ENCODE data around the gene SERPINA3. TPM values are rescaled to one million over a fixed set of nuclear protein-coding genes. Genes with fewer than 3 reads are reported as not detected.

SERPINA3 gene
- total RNA-seq, 2 donors from 2014 or later: 5.7 to 11.8 TPM

DNA sequence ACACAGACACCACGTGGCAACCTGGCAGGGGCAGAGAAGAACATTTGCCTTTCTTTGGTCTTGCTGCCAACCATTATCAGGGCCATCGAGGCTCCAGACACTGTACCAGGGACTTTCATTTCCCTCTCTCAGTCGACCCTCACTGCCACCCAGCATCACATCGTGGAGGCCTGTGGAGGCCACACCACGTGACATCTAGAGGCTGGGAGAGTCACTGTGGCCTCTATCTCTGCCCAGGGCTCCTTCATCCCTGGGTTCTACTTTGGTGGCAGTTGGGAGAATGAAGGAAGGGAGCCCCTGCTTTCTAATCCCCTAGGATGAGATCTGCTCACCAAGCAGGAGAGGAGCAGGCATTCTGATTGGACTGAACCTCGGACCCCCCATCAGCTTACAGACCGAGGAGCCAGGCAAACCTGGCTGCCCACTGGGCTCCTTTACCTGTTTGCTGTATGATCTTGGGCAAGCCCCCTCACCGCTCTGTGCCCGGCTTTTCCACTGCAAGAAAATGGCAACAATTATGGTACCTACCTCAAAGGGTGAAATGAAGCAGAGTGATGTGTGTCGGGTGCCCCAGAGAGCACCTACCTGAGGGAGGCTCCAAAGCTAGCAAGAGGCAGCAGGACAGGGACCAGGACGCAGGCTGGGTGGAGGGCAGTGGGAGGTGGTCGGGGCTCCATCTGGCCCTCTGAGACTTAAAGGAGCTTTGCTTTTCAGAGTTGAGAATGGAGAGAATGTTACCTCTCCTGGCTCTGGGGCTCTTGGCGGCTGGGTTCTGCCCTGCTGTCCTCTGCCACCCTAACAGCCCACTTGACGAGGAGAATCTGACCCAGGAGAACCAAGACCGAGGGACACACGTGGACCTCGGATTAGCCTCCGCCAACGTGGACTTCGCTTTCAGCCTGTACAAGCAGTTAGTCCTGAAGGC lies 1.8 kb downstream of the SERPINA3 start:
- TF ChIP-seq CTCF (IDR thresholded peaks at IDR 0.05): no peak
- no peaks in the 10 kb centered on the region for H3K36me3 ChIP-seq
- H3K9ac ChIP-seq (ENCODE audit: low read depth in 2 of 2, low read length in 2 of 2): no peak overlapping the region
- no peaks in the 10 kb centered on the region for H3K4me1 ChIP-seq
- no peaks in the 10 kb centered on the region for H3K9me3 ChIP-seq
- no peaks in the 10 kb centered on the region for H3K27me3 ChIP-seq
- DNase-seq: no peak
- H3K4me3 ChIP-seq: no peak overlapping the region
- intact Hi-C loops (cut with DNase I): no loop called here
- no peak overlapping the region for H3K27ac ChIP-seq

DNA sequence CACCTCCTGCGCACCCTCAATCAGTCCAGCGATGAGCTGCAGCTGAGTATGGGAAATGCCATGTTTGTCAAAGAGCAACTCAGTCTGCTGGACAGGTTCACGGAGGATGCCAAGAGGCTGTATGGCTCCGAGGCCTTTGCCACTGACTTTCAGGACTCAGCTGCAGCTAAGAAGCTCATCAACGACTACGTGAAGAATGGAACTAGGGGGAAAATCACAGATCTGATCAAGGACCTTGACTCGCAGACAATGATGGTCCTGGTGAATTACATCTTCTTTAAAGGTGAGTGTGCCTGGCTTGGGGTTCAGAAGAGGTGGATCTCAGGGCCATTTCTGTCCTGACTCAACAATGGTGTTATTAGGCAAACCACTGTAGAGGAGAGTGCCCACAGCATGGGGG lies 2.6 kb downstream of the SERPINA3 start:
- Histone ChIP-seq H3K9ac (ENCODE audit: low read depth in 2 of 2, low read length in 2 of 2) (no peak overlapping the region), H3K9me3 (no peaks in the 10 kb centered on the region), H3K4me3 (no peak overlapping the region), H3K4me1 (no peaks in the 10 kb centered on the region), H3K27me3 (no peaks in the 10 kb centered on the region), H3K27ac (no peak overlapping the region), H3K36me3 (no peaks in the 10 kb centered on the region)
- no peak for TF ChIP-seq CTCF (IDR thresholded peaks at IDR 0.05)
- DNase-seq: no peak
- intact Hi-C loops (cut with DNase I): no loop called here

DNA sequence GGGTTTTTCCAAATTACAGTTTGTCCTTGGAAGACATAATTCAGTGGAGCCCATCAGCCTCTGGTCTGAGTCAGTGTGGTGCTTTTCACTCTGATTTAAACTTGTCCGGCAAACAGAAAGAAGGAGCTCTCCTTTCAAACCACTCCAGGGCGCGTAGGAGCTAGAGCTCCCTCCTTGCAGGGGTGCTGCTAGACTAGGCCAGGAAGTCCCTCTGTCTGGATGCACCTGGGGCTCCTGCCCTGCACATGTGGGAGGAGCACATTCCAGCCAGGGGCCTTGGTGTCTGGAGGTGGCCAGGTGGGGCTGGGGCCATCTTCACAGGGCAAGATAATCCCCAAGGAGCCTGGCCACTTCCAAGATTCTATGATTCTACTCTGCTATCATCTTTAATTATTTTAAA lies 3.1 kb downstream of the SERPINA3 start:
- H3K9ac ChIP-seq (ENCODE audit: low read depth in 2 of 2, low read length in 2 of 2): no peak overlapping the region
- H3K4me3 ChIP-seq: no peak overlapping the region
- intact Hi-C loops (cut with DNase I): no loop called here
- no peak overlapping the region for H3K27ac ChIP-seq
- no peaks in the 10 kb centered on the region for H3K4me1 ChIP-seq
- DNase-seq: no peak
- H3K9me3 ChIP-seq: no peaks in the 10 kb centered on the region
- TF ChIP-seq CTCF (IDR thresholded peaks at IDR 0.05): no peak
- no peaks in the 10 kb centered on the region for H3K36me3 ChIP-seq
- no peaks in the 10 kb centered on the region for H3K27me3 ChIP-seq

- Histone ChIP-seq H3K9ac (ENCODE audit: low read depth in 2 of 2, low read length in 2 of 2) (no peak overlapping the region), H3K4me1 (no peaks in the 10 kb centered on the region), H3K9me3 (no peaks in the 10 kb centered on the region), H3K36me3 (no peaks in the 10 kb centered on the region), H3K4me3 (no peak overlapping the region), H3K27ac (no peak overlapping the region), H3K27me3 (no peaks in the 10 kb centered on the region)
- no peak for DNase-seq
- intact Hi-C loops (cut with DNase I): no loop called here
- no peak for TF ChIP-seq CTCF (IDR thresholded peaks at IDR 0.05)
These were observed 3.8 kb downstream of the SERPINA3 start for GRCh38 chr14:94615823-94616570.

GRCh38 chr14:94617366-94617941 lies 5.3 kb downstream of the SERPINA3 start:
- intact Hi-C loops (cut with DNase I): no loop called here
- no peak for TF ChIP-seq CTCF (IDR thresholded peaks at IDR 0.05)
- Histone ChIP-seq H3K4me3 (no peak overlapping the region), H3K4me1 (no peaks in the 10 kb centered on the region), H3K27ac (no peak overlapping the region), H3K27me3 (no peaks in the 10 kb centered on the region), H3K9ac (ENCODE audit: low read depth in 2 of 2, low read length in 2 of 2) (no peak overlapping the region), H3K9me3 (no peaks in the 10 kb centered on the region), H3K36me3 (no peaks in the 10 kb centered on the region)
- DNase-seq: no peak

All from colonic mucosa (tissue), 4 donors.